Measurements from ENCODE around the gene CES4A. TPM values are rescaled to one million over a fixed set of nuclear protein-coding genes. Genes with fewer than 3 reads are reported as not detected.
"Not testable (repeated sequence)": the region's sequence is repeated elsewhere in the genome, so short reads cannot be mapped to it uniquely, and the experiment has no call there.

CES4A gene
- total RNA-seq, 1 donor from 2014 or later, result 1.2 TPM

DNA sequence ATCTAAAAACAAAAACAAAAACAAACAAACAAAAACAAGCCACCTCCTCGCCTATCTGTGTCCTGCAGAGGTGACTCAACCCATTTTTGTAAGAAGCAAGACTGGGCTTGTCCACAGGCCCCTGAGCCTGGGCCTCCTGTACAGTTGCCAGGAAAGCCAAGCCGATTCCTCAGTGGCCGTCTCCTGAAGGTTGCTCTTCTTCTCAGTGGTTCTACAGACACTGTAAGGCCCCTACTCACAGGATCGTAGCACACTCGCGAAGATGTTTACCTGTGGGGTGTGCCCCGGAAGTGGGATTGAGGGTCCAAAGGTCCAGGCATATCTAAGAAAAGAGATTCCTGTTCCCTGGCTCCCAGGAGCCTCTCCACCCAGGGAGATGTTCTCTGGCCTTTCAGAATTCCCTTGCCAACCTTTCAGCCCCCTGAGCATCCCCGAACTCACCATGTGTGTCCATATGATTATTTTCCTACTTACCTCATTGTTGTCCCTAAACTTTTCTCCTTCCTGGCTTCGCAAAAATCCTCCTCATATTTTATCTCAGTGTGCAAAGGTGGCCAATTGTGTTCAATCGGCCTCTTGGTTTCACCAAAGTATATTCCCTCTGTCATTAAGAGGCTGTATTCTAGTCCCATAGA is 34.8 kb upstream of the CES4A start:
- Histone ChIP-seq H3K9ac (ENCODE audit: low read length) (no peak overlapping the region), H2AFZ (ENCODE audit: low read depth, low read length) (no peak overlapping the region), H3K36me3 (ENCODE audit: insufficient read depth, low read length) (no peaks in the 10 kb centered on the region), H3K79me2 (ENCODE audit: insufficient read depth, low read length) (no peaks in the 10 kb centered on the region), H3K27ac (ENCODE audit: low read depth, low read length) (no peak overlapping the region), H3K4me1 (ENCODE audit: insufficient read depth, low read length) (peaks cover under 1% of the 10 kb centered on the region), H3K9me3 (ENCODE audit: insufficient read depth, low read depth, low read length) (no peaks in the 10 kb centered on the region), H3K27me3 (ENCODE audit: insufficient read depth, low read length) (peaks cover 25% of the 10 kb centered on the region), H3K4me2 (ENCODE audit: low read length) (no peak overlapping the region), H4K20me1 (ENCODE audit: insufficient read depth, low read length) (no peaks in the 10 kb centered on the region), H3K4me3 (ENCODE audit: insufficient read depth, low read depth, low read length) (no peak overlapping the region)
- DNase-seq (ENCODE audit: low read depth) (no peak), FAIRE-seq (no peak)
- peaks cover 20% of the 10 kb centered on the region for H3K27me3 Mint-ChIP-seq (ENCODE audit: low read depth, unreplicated experiment)
- peak overlapping the region; percentile 4 for H3K27ac Mint-ChIP-seq (ENCODE audit: unreplicated experiment)
- H3K4me1 Mint-ChIP-seq (ENCODE audit: low read depth, unreplicated experiment), result peaks cover 4% of the 10 kb centered on the region
- TF ChIP-seq EZH2 (IDR thresholded peaks at IDR 0.05; ENCODE audit: insufficient read depth, low read length), result no peak
- TF ChIP-seq, protein P1, sequence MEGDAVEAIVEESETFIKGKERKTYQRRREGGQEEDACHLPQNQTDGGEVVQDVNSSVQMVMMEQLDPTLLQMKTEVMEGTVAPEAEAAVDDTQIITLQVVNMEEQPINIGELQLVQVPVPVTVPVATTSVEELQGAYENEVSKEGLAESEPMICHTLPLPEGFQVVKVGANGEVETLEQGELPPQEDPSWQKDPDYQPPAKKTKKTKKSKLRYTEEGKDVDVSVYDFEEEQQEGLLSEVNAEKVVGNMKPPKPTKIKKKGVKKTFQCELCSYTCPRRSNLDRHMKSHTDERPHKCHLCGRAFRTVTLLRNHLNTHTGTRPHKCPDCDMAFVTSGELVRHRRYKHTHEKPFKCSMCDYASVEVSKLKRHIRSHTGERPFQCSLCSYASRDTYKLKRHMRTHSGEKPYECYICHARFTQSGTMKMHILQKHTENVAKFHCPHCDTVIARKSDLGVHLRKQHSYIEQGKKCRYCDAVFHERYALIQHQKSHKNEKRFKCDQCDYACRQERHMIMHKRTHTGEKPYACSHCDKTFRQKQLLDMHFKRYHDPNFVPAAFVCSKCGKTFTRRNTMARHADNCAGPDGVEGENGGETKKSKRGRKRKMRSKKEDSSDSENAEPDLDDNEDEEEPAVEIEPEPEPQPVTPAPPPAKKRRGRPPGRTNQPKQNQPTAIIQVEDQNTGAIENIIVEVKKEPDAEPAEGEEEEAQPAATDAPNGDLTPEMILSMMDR (IDR thresholded peaks at IDR 0.05; ENCODE audit: insufficient read depth, low read depth, low read length), result no peak
- peaks cover 8% of the 10 kb centered on the region for H3K9me3 Mint-ChIP-seq (ENCODE audit: unreplicated experiment)
- H3K4me3 Mint-ChIP-seq (ENCODE audit: unreplicated experiment), result no peak overlapping the region
- H3K36me3 Mint-ChIP-seq (ENCODE audit: low read depth, unreplicated experiment), result peaks cover 3% of the 10 kb centered on the region

DNA sequence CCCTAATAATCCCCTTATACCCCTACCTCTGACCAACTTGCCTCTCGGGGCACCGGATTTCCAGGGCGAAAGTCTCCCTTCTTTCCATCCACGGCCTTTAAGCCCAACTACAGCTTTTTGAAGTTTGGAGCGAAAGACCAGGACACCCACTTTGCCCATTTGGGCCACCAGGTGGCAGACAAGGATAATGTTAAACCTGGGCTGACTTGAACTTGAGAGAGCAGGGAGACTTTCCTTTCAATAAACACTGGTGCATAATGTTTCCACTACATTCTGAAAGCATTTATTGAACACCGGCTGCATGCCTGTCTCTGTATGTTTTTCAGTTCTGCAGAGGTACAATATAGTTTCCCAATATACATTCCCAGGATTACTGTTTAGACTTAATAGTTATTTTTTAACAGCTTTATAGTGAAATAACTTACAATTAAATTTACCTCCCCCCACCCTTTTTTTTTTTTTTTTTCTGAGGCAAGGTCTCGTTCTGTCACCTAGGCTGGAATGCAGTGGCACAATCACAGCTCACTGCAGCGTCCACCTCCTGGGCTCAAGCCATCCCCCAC is 34.2 kb upstream of the CES4A start:
- TF ChIP-seq, protein P1 (IDR thresholded peaks at IDR 0.05; ENCODE audit: insufficient read depth, low read depth, low read length), result peak; percentile 83
- TF ChIP-seq EZH2 (IDR thresholded peaks at IDR 0.05; ENCODE audit: insufficient read depth, low read length), result no peak
- Histone ChIP-seq H3K36me3 (ENCODE audit: insufficient read depth, low read length) (no peaks in the 10 kb centered on the region), H3K4me3 (ENCODE audit: insufficient read depth, low read depth, low read length) (no peak overlapping the region), H3K27ac (ENCODE audit: low read depth, low read length) (no peak overlapping the region), H3K4me2 (ENCODE audit: low read length) (no peak overlapping the region), H3K79me2 (ENCODE audit: insufficient read depth, low read length) (no peaks in the 10 kb centered on the region), H3K4me1 (ENCODE audit: insufficient read depth, low read length) (no peaks in the 10 kb centered on the region), H3K9ac (ENCODE audit: low read length) (no peak overlapping the region), H4K20me1 (ENCODE audit: insufficient read depth, low read length) (no peaks in the 10 kb centered on the region), H2AFZ (ENCODE audit: low read depth, low read length) (no peak overlapping the region), H3K9me3 (ENCODE audit: insufficient read depth, low read depth, low read length) (no peaks in the 10 kb centered on the region), H3K27me3 (ENCODE audit: insufficient read depth, low read length) (peaks cover 21% of the 10 kb centered on the region)
- H3K27me3 Mint-ChIP-seq (ENCODE audit: low read depth, unreplicated experiment), result peaks cover 23% of the 10 kb centered on the region
- H3K4me3 Mint-ChIP-seq (ENCODE audit: unreplicated experiment), result no peak overlapping the region
- peaks cover 10% of the 10 kb centered on the region for H3K9me3 Mint-ChIP-seq (ENCODE audit: unreplicated experiment)
- H3K36me3 Mint-ChIP-seq (ENCODE audit: low read depth, unreplicated experiment), result peaks cover 3% of the 10 kb centered on the region
- H3K4me1 Mint-ChIP-seq (ENCODE audit: low read depth, unreplicated experiment), result peaks cover 4% of the 10 kb centered on the region
- FAIRE-seq (peak; percentile 52), DNase-seq (ENCODE audit: low read depth) (peak; percentile 41)
- peak overlapping the region; percentile 4 for H3K27ac Mint-ChIP-seq (ENCODE audit: unreplicated experiment)

DNA sequence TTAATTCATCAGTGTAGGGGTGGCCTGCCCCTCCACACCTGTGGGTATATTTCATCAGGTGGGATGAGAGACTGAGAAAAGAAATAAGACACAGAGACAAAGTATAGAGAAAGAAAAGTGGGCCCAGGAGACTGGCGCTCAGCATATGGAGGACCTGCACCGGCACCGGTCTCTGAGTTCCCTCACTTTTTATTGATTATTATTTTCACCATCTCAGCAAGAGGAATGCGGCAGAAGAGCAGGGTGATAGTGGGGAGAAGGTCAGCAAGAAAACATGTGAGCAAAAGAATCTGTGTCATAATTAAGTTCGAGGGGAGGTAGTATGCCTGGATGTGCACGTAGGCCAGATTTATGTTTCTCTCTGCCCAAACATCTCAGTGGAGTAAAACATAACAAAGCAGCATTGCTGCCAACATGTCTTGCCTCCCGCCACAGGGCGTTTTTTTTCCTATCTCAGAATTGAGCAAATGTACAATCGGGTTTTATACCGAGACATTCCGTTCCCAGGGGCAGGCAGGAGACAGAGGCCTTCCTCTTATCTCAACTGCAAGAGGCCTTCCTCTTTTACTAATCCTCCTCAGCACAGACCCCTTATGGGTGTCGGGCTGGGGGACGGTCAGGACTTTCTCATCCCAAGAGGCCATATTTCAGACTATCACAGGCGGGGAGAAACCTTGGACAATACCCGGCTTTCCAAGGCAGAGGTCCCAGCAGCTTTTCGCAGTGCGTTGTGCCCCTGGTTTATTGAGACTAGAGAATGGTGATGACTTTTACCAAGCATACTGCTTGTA is 32.8 kb upstream of the CES4A start:
- not testable (repeated sequence) for H3K27ac Mint-ChIP-seq (ENCODE audit: unreplicated experiment); H3K9ac ChIP-seq (ENCODE audit: low read length); H4K20me1 ChIP-seq (ENCODE audit: insufficient read depth, low read length); FAIRE-seq; H3K4me1 ChIP-seq (ENCODE audit: insufficient read depth, low read length); H2AFZ ChIP-seq (ENCODE audit: low read depth, low read length); H3K27ac ChIP-seq (ENCODE audit: low read depth, low read length); H3K79me2 ChIP-seq (ENCODE audit: insufficient read depth, low read length); DNase-seq (ENCODE audit: low read depth); H3K36me3 Mint-ChIP-seq (ENCODE audit: low read depth, unreplicated experiment); H3K9me3 ChIP-seq (ENCODE audit: insufficient read depth, low read depth, low read length); H3K9me3 Mint-ChIP-seq (ENCODE audit: unreplicated experiment); H3K4me1 Mint-ChIP-seq (ENCODE audit: low read depth, unreplicated experiment); H3K4me3 ChIP-seq (ENCODE audit: insufficient read depth, low read depth, low read length); H3K4me3 Mint-ChIP-seq (ENCODE audit: unreplicated experiment); H3K4me2 ChIP-seq (ENCODE audit: low read length); H3K36me3 ChIP-seq (ENCODE audit: insufficient read depth, low read length)
- H3K27me3 Mint-ChIP-seq (ENCODE audit: low read depth, unreplicated experiment), result peaks cover 20% of the 10 kb centered on the region
- peaks cover 12% of the 10 kb centered on the region for H3K27me3 ChIP-seq (ENCODE audit: insufficient read depth, low read length)

DNA sequence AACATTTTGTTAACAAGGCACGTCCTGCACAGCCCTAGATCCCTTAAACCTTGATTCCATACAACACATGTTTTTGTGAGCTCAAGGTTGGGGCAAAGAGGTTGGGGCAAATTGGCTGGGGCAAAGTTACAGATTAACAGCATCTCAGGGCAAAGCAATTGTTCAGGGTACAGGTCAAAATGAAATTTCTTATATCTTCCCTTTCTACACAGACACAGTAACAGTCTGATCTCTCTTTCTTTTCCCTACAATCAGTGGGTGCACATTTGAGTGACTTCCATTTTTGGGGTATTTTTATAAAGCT is 32.3 kb upstream of the CES4A start:
- H3K4me1 ChIP-seq (ENCODE audit: insufficient read depth, low read length), result not testable (repeated sequence)

More for the DNA sequence above, 32.3 kb upstream of the CES4A start:
- FAIRE-seq; H4K20me1 ChIP-seq (ENCODE audit: insufficient read depth, low read length); H3K9ac ChIP-seq (ENCODE audit: low read length); H3K27ac Mint-ChIP-seq (ENCODE audit: unreplicated experiment); H3K4me1 Mint-ChIP-seq (ENCODE audit: low read depth, unreplicated experiment); H3K9me3 Mint-ChIP-seq (ENCODE audit: unreplicated experiment); H3K4me3 Mint-ChIP-seq (ENCODE audit: unreplicated experiment); H3K27ac ChIP-seq (ENCODE audit: low read depth, low read length); H3K36me3 ChIP-seq (ENCODE audit: insufficient read depth, low read length); DNase-seq (ENCODE audit: low read depth); H3K36me3 Mint-ChIP-seq (ENCODE audit: low read depth, unreplicated experiment); H3K79me2 ChIP-seq (ENCODE audit: insufficient read depth, low read length); H3K4me3 ChIP-seq (ENCODE audit: insufficient read depth, low read depth, low read length); H2AFZ ChIP-seq (ENCODE audit: low read depth, low read length); H3K4me2 ChIP-seq (ENCODE audit: low read length); H3K9me3 ChIP-seq (ENCODE audit: insufficient read depth, low read depth, low read length): not testable (repeated sequence)
- H3K27me3 Mint-ChIP-seq (ENCODE audit: low read depth, unreplicated experiment), result peaks cover 20% of the 10 kb centered on the region
- H3K27me3 ChIP-seq (ENCODE audit: insufficient read depth, low read length), result peaks cover 11% of the 10 kb centered on the region

All from astrocyte (in vitro differentiated cells and primary cell).